Omental fat pad (tissue), 4 donors: ENCODE results near the gene SEMA5A. TPM values are rescaled to one million over a fixed set of nuclear protein-coding genes. Genes with fewer than 3 reads are reported as not detected.

Source experiments
- ATAC-seq: fragments of 150-250 bp; one replicate; pipeline ENCODE4 v1.9.1; 2016; ENCODE audit warnings: mild to moderate bottlenecking, moderate library complexity; ENCODE audit not compliant: low FRiP score
- DNase-seq: peaks from one replicate; pipeline ENCODE4 v3.0.0-alpha.2; 2019; ENCODE audit warnings: low spot score
- CTCF ChIP-seq, 3 donors: fragments of 450-650 bp; IDR thresholded peaks; one replicate each; pipeline ENCODE4 v1.5.1; 2016 to 2017; ENCODE audit warnings: antibody characterized with exemption in 3 of 3, mild to moderate bottlenecking in 3 of 3, moderate library complexity in 2 of 3
- total RNA-seq, 4 donors: library from RNA; depleted of rRNA; stranded (reverse); fragments of >200 nt; gene quantifications; one replicate each; pipeline ENCODE4 v1.1.0, GENCODE V29; 2016

SEMA5A gene
- total RNA-seq, 4 donors from 2014 or later = 6.3 to 60.2 (median 22.1) TPM

- DNase-seq = no peak
- ATAC-seq = no peak
- no peak for TF ChIP-seq CTCF (IDR thresholded peaks at IDR 0.05)
These were observed 357.7 kb downstream of the SEMA5A start for GRCh38 chr5:9188131-9188530.

GRCh38 chr5:9187614-9188013, 358.3 kb downstream of the SEMA5A start:
- no peak for TF ChIP-seq CTCF (IDR thresholded peaks at IDR 0.05)
- no peak for DNase-seq
- ATAC-seq = no peak

- TF ChIP-seq CTCF (IDR thresholded peaks at IDR 0.05) = no peak
- DNase-seq = no peak
- ATAC-seq = no peak
These were observed 359.8 kb downstream of the SEMA5A start for GRCh38 chr5:9186069-9186468.

GRCh38 chr5:9183992-9184391, 361.9 kb downstream of the SEMA5A start:
- TF ChIP-seq CTCF (IDR thresholded peaks at IDR 0.05) = no peak
- no peak for DNase-seq
- ATAC-seq = no peak

GRCh38 chr5:9182899-9183695, 362.8 kb downstream of the SEMA5A start:
- ATAC-seq (no peak), DNase-seq (no peak)
- no peak for TF ChIP-seq CTCF (IDR thresholded peaks at IDR 0.05)

GRCh38 chr5:9176641-9177040, 369.2 kb downstream of the SEMA5A start:
- no peak for ATAC-seq
- no peak for TF ChIP-seq CTCF (IDR thresholded peaks at IDR 0.05)
- DNase-seq = no peak

- ATAC-seq (no peak), DNase-seq (no peak)
- no peak for TF ChIP-seq CTCF (IDR thresholded peaks at IDR 0.05)
These were observed 371.4 kb downstream of the SEMA5A start for GRCh38 chr5:9174446-9174845.
